Epithelial cell of proximal tubule (primary cell): ENCODE results near the gene APP. TPM values are rescaled to one million over a fixed set of nuclear protein-coding genes. Genes with fewer than 3 reads are reported as not detected.

Source experiments
- DNase-seq: peaks from one replicate; pipeline ENCODE4 v3.0.0-alpha.2; 2011; ENCODE audit warnings: low read depth
- H3K4me3 ChIP-seq: 2 replicates; pipeline ENCODE4 v1.5.1; 2011; ENCODE audit warnings: low read depth, mild to moderate bottlenecking, low read length
- CTCF ChIP-seq: conservative IDR thresholded peaks from 2 replicates; pipeline ENCODE4 v1.5.1; 2012; ENCODE audit warnings: low read depth, mild to moderate bottlenecking, low read length
- total RNA-seq: library from RNA; depleted of rRNA; stranded (reverse); fragments of >200 nt; gene quantifications from 2 replicates; pipeline ENCODE4 v1.2.3, GENCODE V29; 2015

The APP gene
- total RNA-seq, 1 donor from 2014 or later = 510 TPM

GRCh38 chr21:26110715-26111114 lies 59.9 kb downstream of the APP start:
- no peak for DNase-seq
- TF ChIP-seq CTCF = no peak
- H3K4me3 ChIP-seq = no peak overlapping the region

GRCh38 chr21:26107429-26107828 lies 63.1 kb downstream of the APP start:
- no peak overlapping the region for H3K4me3 ChIP-seq
- no peak for DNase-seq
- TF ChIP-seq CTCF = no peak

GRCh38 chr21:26106562-26106961 lies 64.0 kb downstream of the APP start:
- H3K4me3 ChIP-seq = no peak overlapping the region
- no peak for DNase-seq
- TF ChIP-seq CTCF = no peak

- TF ChIP-seq CTCF = no peak
These were observed 64.8 kb downstream of the APP start for GRCh38 chr21:26105819-26106218.

DNA sequence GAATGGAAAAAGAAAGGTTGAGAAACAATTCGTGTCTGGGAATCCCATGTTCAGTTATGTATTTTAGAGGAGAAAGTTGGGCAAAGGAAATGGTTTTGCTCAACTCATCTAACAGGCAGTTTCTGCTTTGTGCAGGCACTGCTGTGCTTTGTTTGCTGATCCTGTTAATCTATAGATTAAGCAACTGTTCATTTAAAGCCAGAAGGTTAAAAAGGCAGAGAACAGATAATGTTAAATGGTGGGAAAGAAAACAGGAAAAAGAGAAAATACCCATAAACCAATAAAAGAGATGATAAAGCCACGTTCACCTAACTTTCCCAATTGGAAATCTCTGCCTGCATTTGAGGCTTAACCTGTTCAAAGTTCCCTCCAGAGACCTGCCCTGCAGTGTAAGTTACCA lies 70.0 kb downstream of the APP start:
- H3K4me3 ChIP-seq = no peak overlapping the region
- DNase-seq = no peak
- no peak for TF ChIP-seq CTCF

More at GRCh38 chr21:26105819-26106218, 64.8 kb downstream of the APP start:
- H3K4me3 ChIP-seq = no peak overlapping the region
- DNase-seq = no peak

- H3K4me3 ChIP-seq = no peak overlapping the region
- no peak for DNase-seq
- TF ChIP-seq CTCF = no peak
These were observed 70.9 kb downstream of the APP start for GRCh38 chr21:26099610-26100219.

- TF ChIP-seq CTCF = no peak
- H3K4me3 ChIP-seq = no peak overlapping the region
- no peak for DNase-seq
These were observed 71.7 kb downstream of the APP start for GRCh38 chr21:26098772-26099397.
